OCI-LY1 (cell line): Measurements from ENCODE around the gene ASCL2.
"Not testable (repeated sequence)": the region's sequence is repeated elsewhere in the genome, so short reads cannot be mapped to it uniquely, and the experiment has no call there.

Source experiments
- H2AFZ ChIP-seq: fragments of 200-600 bp; sonication (generic), shearing (Covaris generic); 2 replicates; pipeline ENCODE4 v1.6.0; 2014; ENCODE audit warnings: antibody characterized with exemption, mild to moderate bottlenecking, low read length
- H3F3A ChIP-seq: fragments of 200-600 bp; sonication (generic), shearing (Covaris generic); 2 replicates; pipeline ENCODE4 v1.6.0; 2014; ENCODE audit warnings: mild to moderate bottlenecking, antibody characterized with exemption, low read length, moderate library complexity; ENCODE audit not compliant: insufficient read depth
- H3K27ac ChIP-seq: fragments of 200-600 bp; sonication (generic); 2 replicates; pipeline ENCODE4 v1.5.1; 2014; ENCODE audit warnings: low read length, mixed run types, mild to moderate bottlenecking, low read depth; ENCODE audit not compliant: poor library complexity, severe bottlenecking
- H3K27me3 ChIP-seq: fragments of 200-600 bp; sonication (generic); 2 replicates; pipeline ENCODE4 v1.6.0; 2014; ENCODE audit warnings: antibody characterized with exemption, mild to moderate bottlenecking, low read length, moderate library complexity; ENCODE audit not compliant: insufficient read depth
- H3K36me3 ChIP-seq: fragments of 200-600 bp; sonication (generic); 2 replicates; pipeline ENCODE4 v1.6.1; 2014; ENCODE audit warnings: mild to moderate bottlenecking, antibody characterized with exemption, low read length, moderate library complexity, mixed read lengths; ENCODE audit not compliant: insufficient read depth
- H3K4me1 ChIP-seq: fragments of 200-600 bp; sonication (generic); 2 replicates; pipeline ENCODE4 v1.5.1; 2014; ENCODE audit warnings: mild to moderate bottlenecking, low read length, moderate library complexity; ENCODE audit not compliant: insufficient read depth, severe bottlenecking
- H3K4me2 ChIP-seq: fragments of 200-600 bp; sonication (generic), shearing (Covaris generic); 2 replicates; pipeline ENCODE4 v1.6.1; 2014; ENCODE audit warnings: low read length
- H3K4me3 ChIP-seq: fragments of 200-600 bp; sonication (generic); 2 replicates; pipeline ENCODE4 v1.5.1; 2014; ENCODE audit warnings: low read length, low read depth, mild to moderate bottlenecking, mixed read lengths; ENCODE audit not compliant: poor library complexity, severe bottlenecking
- H3K79me2 ChIP-seq: fragments of 200-600 bp; shearing (Covaris generic); 2 replicates; pipeline ENCODE4 v1.6.1; 2016; ENCODE audit warnings: mixed run types, low read length, mixed read lengths; ENCODE audit not compliant: insufficient read depth
- H3K9ac ChIP-seq: fragments of 200-600 bp; sonication (generic), shearing (Covaris generic); 2 replicates; pipeline ENCODE4 v1.6.1; 2014; ENCODE audit warnings: mild to moderate bottlenecking, low read length, mixed read lengths
- H3K9me2 ChIP-seq: fragments of 200-600 bp; sonication (generic), shearing (Covaris generic); 2 replicates; pipeline ENCODE4 v1.6.1; 2014; ENCODE audit warnings: low read depth, mild to moderate bottlenecking, low read length, mixed read lengths
- H3K9me3 ChIP-seq: fragments of 200-600 bp; shearing (Covaris generic); 2 replicates; pipeline ENCODE4 v1.6.1; 2014; ENCODE audit warnings: low read length, mixed read lengths
- H4K20me1 ChIP-seq: fragments of 200-600 bp; sonication (generic), shearing (Covaris generic); 2 replicates; pipeline ENCODE4 v1.6.0; 2016; ENCODE audit warnings: mild to moderate bottlenecking, low read length; ENCODE audit not compliant: insufficient read depth
- EZH2 ChIP-seq: fragments of 200-600 bp; sonication (generic), shearing (Covaris generic); IDR thresholded peaks from 2 replicates; pipeline ENCODE4 v1.8.0; 2017; ENCODE audit warnings: borderline replicate concordance, mixed run types, mild to moderate bottlenecking, antibody characterized with exemption, low read length, moderate library complexity, mixed read lengths
- TF ChIP-seq, protein P1 (sequence below): fragments of 200-600 bp; sonication (generic), shearing (Covaris generic); IDR thresholded peaks from 2 replicates; pipeline ENCODE4 v1.5.1; 2017; ENCODE audit warnings: mild to moderate bottlenecking, antibody characterized with exemption, low read length, moderate library complexity, mixed read lengths

Gene ASCL2

DNA sequence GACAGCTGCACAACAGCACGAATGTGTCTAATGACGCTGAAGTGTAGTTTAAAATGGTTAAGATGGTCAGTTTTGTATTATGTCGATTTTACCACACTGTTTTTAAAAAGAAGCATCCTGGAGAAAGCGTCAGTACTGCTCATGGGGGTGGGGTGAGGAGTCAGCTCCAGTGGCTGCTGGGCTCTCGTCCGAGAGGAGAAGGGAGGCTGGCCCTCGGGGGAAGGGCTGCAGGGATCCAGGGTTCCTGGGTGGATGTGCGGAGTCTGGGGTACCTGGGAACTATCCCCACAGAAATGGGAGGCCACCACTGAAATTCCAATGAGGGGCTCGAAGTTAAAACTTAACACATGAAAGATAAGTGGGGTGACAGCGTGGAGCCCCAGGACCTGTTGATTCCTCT lies 19.5 kb upstream of the ASCL2 start:
- Histone ChIP-seq H3K4me1 (no peaks in the 10 kb centered on the region), H3K4me2 (no peak overlapping the region), H3K36me3 (no peaks in the 10 kb centered on the region), H4K20me1 (no peaks in the 10 kb centered on the region), H3K9me3 (no peaks in the 10 kb centered on the region), H3K79me2 (no peaks in the 10 kb centered on the region), H2AFZ (no peak overlapping the region), H3K27ac (no peak overlapping the region), H3K9me2 (no peaks in the 10 kb centered on the region), H3K4me3 (no peak overlapping the region), H3F3A (no peaks in the 10 kb centered on the region), H3K9ac (no peak overlapping the region), H3K27me3 (no peaks in the 10 kb centered on the region)
- TF ChIP-seq EZH2, result no peak
- TF ChIP-seq, protein P1, sequence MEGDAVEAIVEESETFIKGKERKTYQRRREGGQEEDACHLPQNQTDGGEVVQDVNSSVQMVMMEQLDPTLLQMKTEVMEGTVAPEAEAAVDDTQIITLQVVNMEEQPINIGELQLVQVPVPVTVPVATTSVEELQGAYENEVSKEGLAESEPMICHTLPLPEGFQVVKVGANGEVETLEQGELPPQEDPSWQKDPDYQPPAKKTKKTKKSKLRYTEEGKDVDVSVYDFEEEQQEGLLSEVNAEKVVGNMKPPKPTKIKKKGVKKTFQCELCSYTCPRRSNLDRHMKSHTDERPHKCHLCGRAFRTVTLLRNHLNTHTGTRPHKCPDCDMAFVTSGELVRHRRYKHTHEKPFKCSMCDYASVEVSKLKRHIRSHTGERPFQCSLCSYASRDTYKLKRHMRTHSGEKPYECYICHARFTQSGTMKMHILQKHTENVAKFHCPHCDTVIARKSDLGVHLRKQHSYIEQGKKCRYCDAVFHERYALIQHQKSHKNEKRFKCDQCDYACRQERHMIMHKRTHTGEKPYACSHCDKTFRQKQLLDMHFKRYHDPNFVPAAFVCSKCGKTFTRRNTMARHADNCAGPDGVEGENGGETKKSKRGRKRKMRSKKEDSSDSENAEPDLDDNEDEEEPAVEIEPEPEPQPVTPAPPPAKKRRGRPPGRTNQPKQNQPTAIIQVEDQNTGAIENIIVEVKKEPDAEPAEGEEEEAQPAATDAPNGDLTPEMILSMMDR, result no peak

DNA sequence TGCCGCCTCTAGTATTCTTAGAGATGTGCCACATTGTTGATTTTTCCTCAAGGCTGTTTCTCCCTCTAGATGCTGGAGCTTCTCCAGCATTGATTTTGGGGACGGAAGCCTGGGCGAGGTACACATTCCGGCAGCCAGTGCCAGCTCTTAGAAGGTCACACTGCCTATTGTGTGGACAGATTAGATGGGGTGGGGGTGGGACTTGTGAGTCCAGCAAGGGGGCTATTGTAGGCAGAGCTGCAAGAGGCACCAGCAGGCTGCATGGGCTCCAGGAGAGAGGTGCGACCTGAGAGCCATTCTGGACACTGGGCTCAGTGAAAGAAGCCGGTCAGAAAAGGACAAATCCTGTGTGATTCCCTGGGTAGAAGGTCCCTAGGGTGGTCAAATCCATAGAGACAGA lies 19.0 kb upstream of the ASCL2 start:
- Histone ChIP-seq H3K9me3 (no peaks in the 10 kb centered on the region), H3F3A (no peaks in the 10 kb centered on the region), H3K4me3 (no peak overlapping the region), H3K9me2 (no peaks in the 10 kb centered on the region), H3K36me3 (no peaks in the 10 kb centered on the region), H3K27ac (no peak overlapping the region), H3K79me2 (no peaks in the 10 kb centered on the region), H3K4me2 (no peak overlapping the region), H3K27me3 (no peaks in the 10 kb centered on the region), H2AFZ (no peak overlapping the region), H3K4me1 (no peaks in the 10 kb centered on the region), H3K9ac (no peak overlapping the region), H4K20me1 (no peaks in the 10 kb centered on the region)
- TF ChIP-seq, protein P1, result no peak
- TF ChIP-seq EZH2, result no peak

GRCh38 chr11:2287091-2287490 lies 16.7 kb upstream of the ASCL2 start:
- Histone ChIP-seq H3K4me2 (no peak overlapping the region), H3K79me2 (no peaks in the 10 kb centered on the region), H3K27ac (no peak overlapping the region), H3K9me2 (no peaks in the 10 kb centered on the region), H3K9ac (no peak overlapping the region), H3K36me3 (no peaks in the 10 kb centered on the region), H2AFZ (no peak overlapping the region), H3F3A (no peaks in the 10 kb centered on the region), H3K4me1 (no peaks in the 10 kb centered on the region), H3K9me3 (no peaks in the 10 kb centered on the region), H3K27me3 (no peaks in the 10 kb centered on the region), H4K20me1 (no peaks in the 10 kb centered on the region), H3K4me3 (no peak overlapping the region)
- no peak for TF ChIP-seq EZH2
- TF ChIP-seq, protein P1, result no peak

GRCh38 chr11:2286350-2286749 lies 16.0 kb upstream of the ASCL2 start:
- H3K4me2 ChIP-seq, H3K4me1 ChIP-seq, H3K9me3 ChIP-seq, H3K4me3 ChIP-seq, H3K27me3 ChIP-seq, H3K9me2 ChIP-seq, H3K36me3 ChIP-seq, H2AFZ ChIP-seq, H3F3A ChIP-seq, H3K9ac ChIP-seq, H3K27ac ChIP-seq, H4K20me1 ChIP-seq, H3K79me2 ChIP-seq: not testable (repeated sequence)
